HG03558 (cell line): ENCODE results near the gene CGAS.
"Not testable (repeated sequence)": the region's sequence is repeated elsewhere in the genome, so short reads cannot be mapped to it uniquely, and the experiment has no call there.

Source experiments
- ATAC-seq: cut with Tn5 transposase; IDR thresholded peaks from one replicate; pipeline ENCODE4 v1.9.1; 2021; ENCODE audit warnings: moderate number of reproducible peaks; ENCODE audit not compliant: unreplicated experiment; ENCODE audit errors: extremely low read depth

CGAS gene

DNA sequence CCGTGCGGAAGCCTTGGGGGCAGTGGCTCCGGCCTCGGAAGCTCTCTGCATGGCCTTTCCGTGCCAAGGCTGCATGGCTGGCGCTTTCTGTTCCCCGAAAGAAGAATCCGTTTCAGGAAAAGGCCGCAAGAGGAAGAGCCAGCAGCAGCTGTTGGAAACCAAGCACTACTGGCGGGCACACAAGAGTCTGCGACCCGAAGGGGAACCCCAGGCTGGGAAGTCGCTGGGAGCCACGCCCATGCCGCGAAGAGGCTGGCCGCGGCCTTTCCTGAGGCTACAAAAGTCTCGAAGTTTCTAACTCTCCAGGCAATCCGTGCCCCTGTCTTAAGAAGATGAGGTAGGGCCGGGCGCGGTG lies at the start of gene CGAS:
Gene CGAS (minus strand): TSS at position 191 of the 355 bp plus-strand sequence. CDS start 116 bp downstream, at position 75.
- ATAC-seq: peak; percentile 61

DNA sequence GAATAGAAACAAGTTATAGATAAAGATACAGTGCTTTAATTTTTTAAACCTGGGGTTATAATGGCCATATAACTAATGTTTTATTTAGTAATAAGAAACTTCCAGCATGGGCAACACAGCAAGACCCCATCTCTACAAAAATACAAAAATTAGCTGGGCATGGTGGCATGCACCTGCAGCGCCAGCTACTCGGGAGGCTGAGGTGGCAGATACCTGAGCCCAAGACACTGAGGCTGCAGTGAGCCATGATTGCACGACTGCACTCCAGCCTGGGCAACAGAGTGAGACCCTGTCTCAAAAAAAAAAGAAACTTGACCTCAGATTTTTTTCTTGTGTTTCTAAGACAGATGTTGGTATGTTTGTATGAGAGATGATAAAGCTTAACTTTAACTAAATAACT lies 45.8 kb upstream of the CGAS start:
- no peak for ATAC-seq

DNA sequence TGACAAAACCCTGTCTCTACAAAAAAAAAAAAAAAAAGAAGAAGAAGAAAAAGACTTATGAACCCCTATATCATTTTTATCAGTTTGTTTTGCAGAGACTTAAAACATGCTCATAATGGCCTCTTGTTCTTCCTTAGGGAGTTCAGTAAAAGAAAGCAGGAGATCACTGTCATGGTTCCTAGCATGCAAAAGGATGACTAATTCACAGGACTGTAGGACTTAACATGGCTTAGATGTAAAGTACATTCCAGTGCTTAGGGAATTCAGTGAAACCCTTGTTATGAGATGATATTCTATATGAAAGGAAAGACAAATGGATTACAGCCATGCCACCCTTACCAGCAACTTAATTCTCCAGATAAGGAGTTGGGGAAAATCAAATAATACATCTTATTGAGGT lies 39.3 kb upstream of the CGAS start:
- ATAC-seq: no peak

DNA sequence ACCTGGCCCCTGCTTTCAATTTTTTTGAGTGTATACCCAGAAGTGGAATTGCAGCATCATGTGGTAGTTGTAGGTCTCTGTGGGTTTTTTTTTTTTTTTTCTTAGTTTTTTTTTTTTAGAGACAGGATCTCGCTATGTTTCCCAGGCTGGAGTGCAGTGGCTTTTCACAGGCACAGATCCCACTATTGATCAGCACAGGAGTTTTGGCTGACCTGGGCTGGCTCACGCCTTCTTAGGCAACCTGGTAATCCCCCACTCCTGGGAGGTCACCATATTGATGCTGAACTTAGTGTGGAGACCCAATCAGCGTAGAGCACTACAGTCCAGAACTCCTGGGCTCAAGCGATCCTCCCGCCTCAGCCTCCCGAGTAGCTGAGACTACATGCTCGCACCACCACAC lies 35.4 kb upstream of the CGAS start:
- ATAC-seq: no peak

DNA sequence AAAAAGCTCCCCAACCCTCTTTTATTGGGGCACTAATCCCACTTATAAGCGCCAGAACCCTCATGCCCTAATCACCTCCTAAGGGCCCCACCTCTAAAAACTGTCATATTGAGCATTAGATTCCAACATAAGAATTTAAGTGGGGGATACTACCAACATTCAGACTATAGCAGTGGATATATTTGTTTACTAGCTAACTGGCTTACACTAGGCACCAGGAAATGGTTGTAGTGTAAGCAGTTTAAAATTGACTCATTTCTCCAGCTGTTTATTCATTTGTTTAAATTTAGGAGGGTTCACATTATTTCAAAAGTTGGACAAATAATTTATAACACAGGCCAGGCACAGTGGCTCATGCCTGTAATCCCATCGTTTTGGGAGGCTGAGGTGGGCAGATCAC lies 32.3 kb upstream of the CGAS start:
- no peak for ATAC-seq

DNA sequence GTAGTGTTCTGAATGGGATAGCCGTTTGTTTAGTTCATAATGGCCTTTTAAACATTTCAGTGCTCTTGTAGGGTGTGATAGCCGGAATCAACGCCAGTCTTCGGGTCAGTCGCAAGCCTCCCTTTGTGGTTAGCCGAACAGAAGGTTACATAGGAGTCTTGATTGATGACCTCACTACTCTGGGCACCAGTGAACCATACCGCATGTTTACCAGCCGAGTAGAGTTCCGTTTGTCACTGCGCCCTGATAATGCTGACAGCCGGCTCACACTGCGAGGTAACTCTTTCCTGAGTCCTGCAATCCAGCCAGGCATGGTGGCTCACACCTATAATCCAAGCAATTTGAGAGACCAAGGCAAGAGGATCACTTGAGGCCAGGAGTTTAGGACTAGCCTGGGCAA lies 29.9 kb upstream of the CGAS start:
- ATAC-seq: no peak

DNA sequence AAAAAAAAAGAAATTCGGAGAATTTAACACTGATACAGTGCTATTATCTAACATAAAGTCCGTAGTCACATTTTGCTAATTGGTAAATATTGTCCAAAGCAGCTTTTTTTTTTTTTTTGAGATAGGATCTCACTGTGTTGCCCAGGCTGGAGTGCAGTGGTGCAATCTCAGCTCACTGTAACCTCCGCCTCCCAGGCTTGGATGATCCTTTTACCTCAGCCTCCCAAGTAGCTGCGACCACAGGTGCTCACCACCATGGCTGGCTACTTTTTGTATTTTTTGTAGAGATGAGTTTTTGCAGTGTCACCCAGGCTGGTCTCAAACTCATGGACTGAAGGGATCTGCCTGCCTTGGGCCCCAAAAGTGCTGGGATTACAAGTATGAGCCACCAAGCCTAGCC lies 25.3 kb upstream of the CGAS start:
- no peak for ATAC-seq

DNA sequence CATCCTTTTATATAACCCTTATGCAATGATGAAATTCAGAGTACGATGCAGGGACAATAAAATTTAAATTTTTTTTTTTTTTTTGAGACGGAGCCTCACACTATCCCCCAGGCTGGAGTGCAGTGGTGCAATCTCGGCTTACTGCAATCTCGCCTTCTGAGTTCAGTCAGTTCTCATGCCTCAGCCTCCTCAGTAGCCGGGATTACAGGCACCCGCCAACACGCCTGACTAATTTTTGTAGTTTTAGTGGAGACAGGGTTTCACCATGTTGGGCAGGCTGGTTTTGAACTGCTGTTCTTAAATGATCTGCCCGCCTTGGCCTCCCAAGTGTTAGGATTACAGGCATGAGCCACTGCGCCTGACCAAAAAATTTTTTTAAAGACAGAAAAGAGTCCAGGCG lies 24.6 kb upstream of the CGAS start:
- ATAC-seq: no peak

DNA sequence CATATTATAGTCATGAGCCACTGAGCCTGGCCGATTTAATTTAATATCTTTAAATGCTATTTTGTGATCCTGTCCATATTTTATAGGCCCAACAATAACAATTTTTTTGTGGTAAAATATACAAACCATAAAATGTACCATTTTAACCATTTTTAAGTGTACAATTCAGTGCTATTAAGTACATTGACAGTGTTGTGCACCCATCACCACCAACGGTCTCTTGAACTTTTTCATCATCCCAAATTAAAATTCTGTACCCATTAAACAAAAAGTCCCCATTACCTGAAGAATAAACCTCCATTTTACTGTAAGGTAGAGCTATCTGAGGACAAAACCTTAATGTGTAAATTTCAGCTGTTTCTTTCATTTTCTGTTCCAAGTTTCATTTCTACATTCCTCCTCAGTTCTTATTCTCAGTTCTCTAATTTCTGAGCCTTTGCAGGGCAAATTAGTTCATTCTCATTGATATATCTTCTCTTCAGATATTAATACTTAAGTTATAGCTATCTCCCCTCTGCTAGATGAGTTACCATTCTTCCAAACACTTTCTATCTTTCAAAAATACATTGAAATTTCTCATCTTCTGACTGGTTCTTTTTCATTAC lies 19.7 kb upstream of the CGAS start:
- ATAC-seq: peak; percentile 97

DNA sequence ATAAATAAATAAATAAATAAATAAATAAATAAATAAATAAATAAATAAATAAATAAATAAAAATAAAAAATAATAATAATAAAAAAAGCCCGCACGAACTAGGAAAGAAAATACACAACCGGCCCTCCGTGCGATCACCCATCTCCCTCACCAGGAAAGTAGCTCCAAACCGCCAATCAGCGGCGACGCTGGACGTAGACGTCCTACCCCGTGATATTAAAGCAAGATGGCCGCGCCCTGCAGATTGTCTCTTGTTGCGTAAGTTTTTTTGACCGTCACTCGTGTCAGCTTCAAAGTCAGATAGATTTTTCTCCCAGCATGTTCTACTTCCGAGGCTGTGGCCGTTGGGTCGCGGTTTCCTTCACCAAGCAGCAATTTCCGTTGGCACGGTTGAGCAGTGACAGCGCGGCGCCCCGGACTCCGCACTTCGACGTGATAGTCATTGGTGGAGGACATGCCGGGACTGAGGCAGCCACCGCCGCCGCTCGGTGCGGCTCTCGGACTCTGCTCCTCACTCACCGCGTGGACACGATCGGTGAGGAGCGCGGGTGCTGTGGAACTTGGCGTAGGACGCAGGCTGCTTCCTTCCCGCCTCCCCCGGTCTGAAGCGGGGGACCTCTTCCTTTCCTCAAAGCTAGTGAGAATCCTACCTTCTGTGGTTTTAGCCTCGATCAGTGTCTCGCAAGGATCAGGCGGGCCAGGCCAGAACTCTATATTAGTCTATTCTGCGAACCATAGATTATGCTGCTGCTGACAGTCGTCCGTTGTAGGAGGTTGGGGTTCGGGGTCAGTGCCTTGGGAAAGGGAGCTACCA lies 9.6 kb upstream of the CGAS start, which contains the start of gene MTO1:
Gene MTO1 (plus strand): TSS at position 201 of the 814 bp plus-strand sequence. CDS start 118 bp downstream, at position 319.
- ATAC-seq: peak; percentile 97

DNA sequence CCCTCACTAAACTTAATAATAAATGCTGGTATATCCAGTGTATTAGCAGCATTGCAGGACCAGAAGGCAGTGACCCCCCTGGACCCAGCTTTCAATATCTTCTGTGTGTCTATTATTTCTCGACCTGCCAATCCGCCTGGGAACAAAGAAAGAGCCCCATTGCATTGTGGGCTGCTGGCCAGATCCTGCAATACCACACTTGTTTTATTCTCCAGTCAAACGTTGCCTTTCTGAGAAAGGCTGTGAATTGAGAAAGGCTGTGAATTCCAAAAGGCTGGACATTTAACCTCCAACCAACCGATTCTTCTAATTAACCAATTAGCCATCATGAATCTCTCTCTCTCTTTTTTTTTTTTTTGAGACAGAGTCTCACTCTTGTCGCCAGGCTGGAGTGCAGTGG lies 8.0 kb upstream of the CGAS start:
- no peak for ATAC-seq

DNA sequence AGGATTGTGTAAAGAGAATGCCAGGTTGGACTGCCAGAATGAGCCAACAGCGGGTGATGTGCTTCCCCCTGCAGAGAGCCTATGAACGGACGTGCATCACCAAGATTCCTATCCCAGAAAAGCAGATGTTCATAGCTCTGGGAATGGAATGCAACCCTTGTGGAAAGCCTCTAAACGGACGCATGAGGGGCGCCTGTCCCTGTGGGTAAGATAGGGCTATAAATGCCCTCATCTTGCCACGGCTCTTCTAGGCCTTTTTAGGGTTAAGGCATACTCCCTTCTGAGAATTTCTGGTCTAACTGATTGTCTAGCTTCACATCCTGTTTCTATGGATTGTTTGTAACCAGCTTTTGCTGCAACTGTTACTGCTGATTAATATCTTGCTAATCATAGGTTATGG lies 7.4 kb upstream of the CGAS start:
- ATAC-seq: not testable (repeated sequence)

DNA sequence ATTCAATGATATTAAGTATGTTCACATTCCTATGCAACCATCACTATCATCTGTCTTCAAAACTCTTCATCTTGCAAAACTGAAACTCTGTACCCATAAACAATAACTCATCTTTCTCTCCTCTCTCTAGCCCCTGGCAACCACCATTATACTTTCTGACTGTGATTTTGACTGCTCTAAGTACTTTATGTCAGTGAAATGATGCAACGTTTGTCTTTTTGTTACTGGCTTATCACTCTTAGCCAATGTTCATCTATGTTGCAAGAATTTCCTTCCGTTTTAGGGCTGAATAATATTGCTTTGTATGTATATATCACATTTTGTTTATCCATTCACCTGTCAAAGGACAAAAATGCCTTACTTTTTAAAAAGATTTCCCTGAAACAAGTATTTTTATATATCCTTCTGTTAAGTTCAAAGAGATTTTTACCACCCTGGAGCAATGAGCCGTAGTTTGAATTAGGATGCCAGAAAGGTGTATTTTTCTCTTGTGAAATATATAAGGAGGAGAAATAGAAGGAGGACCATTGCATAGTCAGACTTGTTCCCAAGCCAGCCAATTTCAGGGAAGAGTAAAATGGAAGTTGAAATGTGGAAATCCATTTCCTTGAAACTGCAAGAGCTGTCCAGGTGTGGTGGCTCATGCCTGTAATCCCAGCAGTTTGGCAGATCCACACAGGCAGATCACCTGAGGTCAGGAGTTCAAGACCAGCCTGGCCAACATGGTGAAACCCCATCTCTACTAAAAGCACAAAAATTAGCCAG lies 4.0 kb upstream of the CGAS start:
- ATAC-seq: no peak

DNA sequence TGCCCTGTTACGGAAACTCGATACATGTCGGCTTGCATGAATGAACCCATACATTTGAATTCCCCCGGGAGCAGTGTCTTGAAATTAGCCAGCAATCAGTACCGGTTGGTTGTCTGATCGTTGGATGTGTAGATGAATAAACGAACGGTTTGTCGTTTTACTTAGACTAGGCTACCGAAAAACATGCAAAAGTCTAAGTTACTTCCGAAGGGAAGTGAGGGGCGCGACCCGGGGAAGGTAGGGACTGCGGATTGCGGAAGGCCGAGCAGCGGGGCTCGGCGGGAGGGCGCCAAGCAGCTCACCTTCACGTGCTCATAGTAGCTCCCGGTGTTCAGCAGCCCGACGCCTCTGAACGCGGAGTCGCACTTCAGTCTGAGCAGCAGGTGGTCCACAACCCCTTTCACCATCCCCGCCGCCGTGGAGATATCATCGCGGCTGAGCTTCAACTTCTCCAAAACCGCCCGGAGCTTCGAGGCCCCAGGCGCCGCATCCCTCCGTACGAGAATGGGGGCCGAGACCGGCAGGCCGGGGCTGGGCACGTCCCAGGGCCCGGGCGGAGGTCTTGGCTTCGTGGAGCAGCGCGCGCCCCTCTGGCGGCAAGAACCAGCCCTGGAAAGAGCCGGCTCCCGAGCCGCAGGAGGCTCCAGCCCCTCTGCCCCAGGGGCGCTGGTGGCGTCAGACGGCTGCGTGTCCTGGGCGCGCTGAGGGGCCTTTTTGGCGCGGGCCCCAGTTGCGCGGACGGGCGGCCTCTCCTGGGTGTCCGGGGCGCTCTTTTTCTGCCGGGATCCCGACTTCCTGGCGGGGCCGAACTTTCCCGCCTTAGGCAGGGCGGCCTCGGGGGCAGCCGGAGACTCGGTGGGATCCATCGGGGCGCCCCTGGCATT lies 632 bp downstream of the CGAS start:
- ATAC-seq: peak; percentile 29

DNA sequence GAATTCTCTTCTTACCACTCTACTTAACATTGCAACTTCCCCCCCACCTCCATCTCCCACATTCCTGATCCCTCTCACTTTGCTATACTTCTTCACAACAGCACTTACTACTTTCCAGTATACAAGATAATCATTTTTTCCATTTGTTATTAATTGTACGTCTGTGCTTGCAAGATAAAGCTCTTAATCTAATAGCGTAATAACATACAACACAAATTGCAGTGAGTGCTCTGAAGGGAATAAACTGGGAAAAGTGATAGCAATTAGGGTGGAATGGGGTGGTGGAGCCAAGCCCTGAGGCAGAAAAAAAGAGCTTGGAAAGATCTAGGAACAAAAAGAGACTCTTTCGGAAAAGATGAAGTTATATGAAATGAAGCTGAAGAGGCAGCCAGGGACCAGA lies 8.5 kb downstream of the CGAS start:
- no peak for ATAC-seq

DNA sequence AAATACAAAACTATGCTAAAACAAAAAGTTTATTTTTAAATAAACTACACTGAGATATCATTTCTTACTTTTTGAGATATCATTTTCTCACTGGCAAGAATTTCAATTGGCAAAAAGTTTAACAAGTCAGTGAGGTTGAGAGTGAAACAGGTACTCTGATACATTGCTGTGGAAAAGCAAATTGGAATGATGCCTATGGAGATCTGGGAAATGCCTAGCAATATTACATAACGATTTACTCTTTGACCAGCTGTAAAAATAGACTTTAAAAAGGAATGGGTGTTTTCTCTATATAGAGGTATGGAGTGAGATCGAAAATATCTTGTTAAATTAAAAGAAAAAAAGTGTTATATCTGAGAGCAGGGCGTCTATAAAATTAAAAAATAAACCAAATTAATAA lies 16.9 kb downstream of the CGAS start:
- no peak for ATAC-seq

DNA sequence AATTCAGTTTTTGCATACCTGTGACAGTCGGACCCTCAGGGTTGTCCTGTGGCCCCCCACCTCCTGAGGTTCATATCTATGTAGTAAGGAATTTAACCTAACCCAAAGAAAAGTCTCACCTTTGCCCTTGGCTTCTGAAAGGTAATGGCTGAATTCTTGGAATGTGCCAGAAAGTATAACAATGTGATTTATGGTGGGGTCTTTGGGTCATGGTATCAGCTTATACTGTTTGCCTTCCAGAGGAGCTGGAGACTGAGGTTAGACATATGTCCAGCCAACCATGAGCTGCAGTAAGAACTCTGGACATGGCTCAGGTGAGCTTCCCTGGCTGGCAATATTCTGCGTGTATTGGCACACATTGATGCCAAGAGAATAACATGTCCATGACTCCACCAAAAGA lies 30.6 kb downstream of the CGAS start:
- no peak for ATAC-seq

DNA sequence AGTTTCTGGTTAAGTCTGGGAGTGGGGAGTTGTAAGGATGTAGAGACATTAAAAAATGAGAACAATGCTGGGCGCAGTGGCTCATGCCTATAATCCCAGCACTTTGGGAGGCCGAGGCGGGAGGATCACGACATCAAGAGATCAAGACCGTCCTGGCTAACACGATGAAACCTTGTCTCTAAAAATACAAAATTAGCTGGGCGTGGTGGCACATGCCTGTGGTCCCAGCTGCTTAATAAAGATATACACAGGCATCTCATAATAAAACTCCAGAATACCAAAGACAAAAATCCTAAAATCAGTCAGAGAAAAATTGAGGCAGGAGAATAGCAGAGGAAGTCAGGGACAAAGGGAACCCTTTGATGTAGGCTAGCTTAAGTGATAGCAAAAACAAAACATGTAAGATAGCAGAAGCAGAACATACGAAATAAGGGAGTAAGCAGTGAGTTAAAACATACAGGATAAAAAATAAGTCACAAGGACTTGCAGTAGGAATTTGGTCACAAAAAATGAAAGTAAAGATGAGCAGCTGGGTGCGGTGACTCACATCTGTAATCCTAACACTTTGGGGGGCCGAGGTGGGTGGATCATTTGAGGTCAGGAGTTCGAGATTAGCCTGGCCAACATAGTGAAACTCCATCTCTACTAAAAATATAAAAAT lies 33.9 kb downstream of the CGAS start:
- ATAC-seq: no peak

DNA sequence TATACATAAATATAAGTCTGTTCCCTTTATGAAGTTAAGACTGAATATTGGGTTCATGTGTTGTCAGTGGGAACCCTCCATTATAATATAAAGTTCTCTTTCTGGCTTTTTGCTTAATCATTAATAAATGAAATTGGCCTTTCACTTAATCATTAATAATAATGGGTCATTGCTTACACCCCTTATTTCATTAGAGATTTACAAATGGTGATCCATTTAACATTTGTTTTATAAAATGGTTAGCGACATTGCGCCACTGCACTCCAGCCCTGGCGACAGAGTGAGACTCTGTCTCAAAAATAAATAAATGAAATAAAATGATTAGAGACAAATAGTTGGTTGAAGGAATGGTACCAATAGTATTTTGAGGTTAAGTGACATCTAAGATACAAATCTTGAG lies 39.0 kb downstream of the CGAS start:
- no peak for ATAC-seq

DNA sequence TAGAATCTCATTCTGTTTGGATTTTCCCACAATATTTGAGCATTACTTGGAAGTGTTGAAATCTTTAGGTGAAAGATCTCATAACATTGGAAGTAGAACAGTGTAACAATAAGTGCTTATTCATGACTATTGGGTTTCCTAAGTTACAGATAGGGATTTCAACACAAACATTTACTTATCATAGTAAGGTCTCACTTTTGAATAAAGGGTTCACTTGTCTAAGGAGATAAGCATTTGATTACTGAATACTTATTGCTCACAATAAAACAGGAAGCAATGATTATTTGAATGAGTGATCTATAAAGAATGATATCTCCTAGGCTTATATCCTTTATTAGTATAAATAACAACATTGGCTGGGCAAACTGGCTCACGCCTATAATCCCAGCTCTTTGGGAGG lies 42.7 kb downstream of the CGAS start:
- no peak for ATAC-seq
